OCI-LY7 (cell line): ENCODE data around the gene CDC42. TPM values are rescaled to one million over a fixed set of nuclear protein-coding genes. Genes with fewer than 3 reads are reported as not detected.

Source experiments
- BruUV-seq: library from RNA; stranded (reverse); fragments of 400-500 nt; replicated peaks from 2 replicates; lab custom pipeline; 2021; lab: Mats Ljungman, UMichigan
- CTCF ChIA-PET: fragments of 300-600 bp; sonication (Branson Sonifier 250); formaldehyde crosslinking; loops from one replicate; lab custom pipeline; 2022; ENCODE audit warnings: antibody characterized with exemption; ENCODE audit not compliant: unreplicated experiment; lab: Charles Lee
- POLR2A ChIA-PET: fragments of 300-600 bp; sonication (Branson Sonifier 250); formaldehyde crosslinking; loops from one replicate; lab custom pipeline; 2022; ENCODE audit warnings: antibody characterized with exemption; lab: Charles Lee
- DNase-seq: peaks from one replicate; pipeline ENCODE4 v3.0.0-alpha.2; 2015; ENCODE audit warnings: low spot score
- H2AFZ ChIP-seq: fragments of 200-600 bp; sonication (generic), shearing (Covaris generic); 2 replicates; pipeline ENCODE4 v1.6.1; 2014; ENCODE audit warnings: mild to moderate bottlenecking, antibody characterized with exemption, low read length, moderate library complexity
- H3K27ac ChIP-seq: fragments of 200-600 bp; sonication (generic); 2 replicates; pipeline ENCODE4 v1.5.1; 2014; ENCODE audit warnings: mixed run types, low read depth, mild to moderate bottlenecking, moderate library complexity, low read length, inconsistent platforms; ENCODE audit not compliant: poor library complexity, severe bottlenecking
- H3K36me3 ChIP-seq: fragments of 200-600 bp; sonication (generic); 2 replicates; pipeline ENCODE4 v1.6.1; 2014; ENCODE audit warnings: mild to moderate bottlenecking, antibody characterized with exemption, low read length, moderate library complexity, mixed read lengths; ENCODE audit not compliant: insufficient read depth
- H3K4me1 ChIP-seq: fragments of 200-600 bp; sonication (generic); 2 replicates; pipeline ENCODE4 v1.5.1; 2014; ENCODE audit warnings: mild to moderate bottlenecking, low read length; ENCODE audit not compliant: insufficient read depth, poor library complexity, severe bottlenecking
- H3K4me2 ChIP-seq: fragments of 200-600 bp; sonication (generic); 2 replicates; pipeline ENCODE4 v1.6.1; 2014; ENCODE audit warnings: mild to moderate bottlenecking, low read length
- H3K4me3 ChIP-seq: fragments of 200-600 bp; sonication (generic); 2 replicates; pipeline ENCODE4 v1.5.1; 2014; ENCODE audit warnings: mild to moderate bottlenecking, low read depth, low read length; ENCODE audit not compliant: poor library complexity, severe bottlenecking
- H3K79me2 ChIP-seq: fragments of 200-600 bp; sonication (generic); 2 replicates; pipeline ENCODE4 v1.6.1; 2016; ENCODE audit warnings: low read depth, mild to moderate bottlenecking, low read length, moderate library complexity, mixed read lengths; ENCODE audit not compliant: insufficient read depth
- H3K9me2 ChIP-seq: fragments of 200-600 bp; sonication (generic); 2 replicates; pipeline ENCODE4 v1.6.1; 2016; ENCODE audit warnings: mild to moderate bottlenecking, low read length, mixed read lengths; ENCODE audit not compliant: insufficient read depth
- H3K9me3 ChIP-seq: fragments of 200-600 bp; sonication (generic); 2 replicates; pipeline ENCODE4 v1.6.1; 2014; ENCODE audit warnings: mild to moderate bottlenecking, mixed run types, low read length, mixed read lengths
- H4K20me1 ChIP-seq: fragments of 200-600 bp; sonication (generic); 2 replicates; pipeline ENCODE4 v1.6.1; 2014; ENCODE audit warnings: mild to moderate bottlenecking, antibody characterized with exemption, low read length, moderate library complexity, mixed read lengths; ENCODE audit not compliant: insufficient read depth
- EZH2phosphoT487 ChIP-seq: fragments of 200-600 bp; sonication (generic); IDR thresholded peaks from 2 replicates; pipeline ENCODE4 v1.6.1; 2018; ENCODE audit warnings: low read depth, borderline replicate concordance, mild to moderate bottlenecking, mixed run types, antibody characterized with exemption, low read length, moderate library complexity, mixed read lengths
- intact Hi-C: fragments of 100-400 bp; cut with micrococcal nuclease; formaldehyde crosslinking; loops from one replicate; pipeline ENCODE4 v1.10.0; 2022; ENCODE audit not compliant: unreplicated experiment
- total RNA-seq, 2 experiments: library from RNA; depleted of rRNA in 1 of 2; stranded (reverse); fragments of >200 nt in 1 of 2; shearing (Covaris generic) in 1 of 2; gene quantifications; 2 replicates each; pipeline ENCODE4 v1.2.3, GENCODE V29; 2014 to 2022
- TF ChIP-seq, protein P1 (sequence below): fragments of 200-600 bp; sonication (generic); conservative IDR thresholded peaks from 2 replicates; pipeline ENCODE4 v1.5.1; 2014; ENCODE audit warnings: mild to moderate bottlenecking, antibody characterized with exemption, low read length, moderate library complexity, mixed read lengths

The CDC42 gene
- total RNA-seq, 2 experiments from 2014 or later: 109 to 157 TPM

DNA sequence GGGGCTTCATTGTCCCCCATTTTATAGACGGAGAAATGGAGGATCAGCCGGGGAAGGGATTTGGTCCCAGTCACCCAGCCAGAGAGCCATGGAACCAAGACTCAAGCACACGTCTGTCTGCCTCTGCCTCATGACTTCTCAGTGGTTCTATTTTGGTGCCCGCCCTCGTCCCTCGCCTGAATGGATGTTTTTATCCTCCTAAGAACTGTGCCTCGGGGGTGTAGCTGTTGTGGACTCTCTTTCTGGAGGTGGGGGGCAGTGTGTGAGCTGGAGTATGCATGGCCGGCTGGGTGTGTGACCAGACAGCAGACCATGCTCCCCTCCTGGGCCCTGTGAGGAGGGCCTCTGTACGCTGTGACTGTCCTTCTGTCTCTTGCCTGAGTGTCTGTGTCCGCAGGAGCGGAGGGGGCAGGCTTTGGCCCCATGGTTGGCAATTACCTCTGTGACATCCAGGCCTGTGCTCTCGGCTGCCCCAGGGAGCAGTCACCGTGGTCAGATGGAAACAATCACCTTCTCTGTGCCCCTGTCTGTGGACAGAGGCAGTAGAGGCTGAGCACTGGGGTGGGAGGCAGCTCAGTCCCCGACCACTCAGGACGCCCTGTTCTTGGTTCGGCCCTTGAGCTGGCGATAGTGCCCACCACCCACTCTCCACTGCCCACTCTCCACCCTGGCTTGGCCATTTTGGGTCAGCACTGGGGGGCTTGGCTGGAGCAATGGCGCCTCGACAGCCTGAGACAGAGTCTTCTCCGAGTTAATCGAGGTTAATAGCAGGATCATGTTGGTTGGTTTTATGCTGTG lies 70.0 kb downstream of the CDC42 start:
- Histone ChIP-seq H3K36me3 (peaks cover 9% of the 10 kb centered on the region; the same call in 1 of the 2 replicates), H3K4me3 (no peak overlapping the region), H3K4me2 (no peak overlapping the region), H3K9me2 (no peaks in the 10 kb centered on the region), H3K9me3 (no peaks in the 10 kb centered on the region), H3K27ac (no peak overlapping the region), H2AFZ (no peak overlapping the region), H4K20me1 (no peaks in the 10 kb centered on the region), H3K79me2 (no peaks in the 10 kb centered on the region), H3K4me1 (peaks cover 19% of the 10 kb centered on the region)
- no peak for DNase-seq
- intact Hi-C loops: no loop called here
- no TSS peak for BruUV-seq
- TF ChIP-seq, protein P1, sequence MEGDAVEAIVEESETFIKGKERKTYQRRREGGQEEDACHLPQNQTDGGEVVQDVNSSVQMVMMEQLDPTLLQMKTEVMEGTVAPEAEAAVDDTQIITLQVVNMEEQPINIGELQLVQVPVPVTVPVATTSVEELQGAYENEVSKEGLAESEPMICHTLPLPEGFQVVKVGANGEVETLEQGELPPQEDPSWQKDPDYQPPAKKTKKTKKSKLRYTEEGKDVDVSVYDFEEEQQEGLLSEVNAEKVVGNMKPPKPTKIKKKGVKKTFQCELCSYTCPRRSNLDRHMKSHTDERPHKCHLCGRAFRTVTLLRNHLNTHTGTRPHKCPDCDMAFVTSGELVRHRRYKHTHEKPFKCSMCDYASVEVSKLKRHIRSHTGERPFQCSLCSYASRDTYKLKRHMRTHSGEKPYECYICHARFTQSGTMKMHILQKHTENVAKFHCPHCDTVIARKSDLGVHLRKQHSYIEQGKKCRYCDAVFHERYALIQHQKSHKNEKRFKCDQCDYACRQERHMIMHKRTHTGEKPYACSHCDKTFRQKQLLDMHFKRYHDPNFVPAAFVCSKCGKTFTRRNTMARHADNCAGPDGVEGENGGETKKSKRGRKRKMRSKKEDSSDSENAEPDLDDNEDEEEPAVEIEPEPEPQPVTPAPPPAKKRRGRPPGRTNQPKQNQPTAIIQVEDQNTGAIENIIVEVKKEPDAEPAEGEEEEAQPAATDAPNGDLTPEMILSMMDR: no peak
- no peak for TF ChIP-seq EZH2phosphoT487
- CTCF ChIA-PET: no interaction called here
- POLR2A ChIA-PET: interaction anchor here (1.1 kb wide), 1 partner anchor 11 kb away, joined by 3 read pairs; no protein-coding TSS in a partner anchor

DNA sequence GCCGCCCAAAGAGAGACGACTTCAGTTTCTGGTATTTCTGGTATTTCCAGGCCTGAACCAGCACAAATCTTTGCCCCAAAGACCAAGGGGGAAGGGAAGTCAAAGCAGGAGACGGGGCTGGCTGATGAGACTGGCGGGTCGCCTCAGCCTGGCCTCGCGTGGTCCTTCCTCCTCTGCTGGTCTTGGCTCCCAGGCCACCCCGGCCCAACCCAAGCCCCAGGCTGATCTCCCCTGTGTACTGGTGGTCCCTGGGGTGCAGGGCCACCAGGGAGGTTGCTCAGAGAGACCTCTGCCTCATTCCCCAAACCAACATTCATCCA lies 70.5 kb downstream of the CDC42 start:
- H3K36me3 ChIP-seq: peaks cover 6% of the 10 kb centered on the region; the same call in 1 of the 2 replicates
- peaks cover 13% of the 10 kb centered on the region for H3K4me1 ChIP-seq
- ChIA-PET CTCF (no interaction called here), POLR2A (no interaction called here)
- no peak for DNase-seq
- intact Hi-C loops: no loop called here
- BruUV-seq: no TSS peak
- H3K79me2 ChIP-seq: no peaks in the 10 kb centered on the region
- H2AFZ ChIP-seq: no peak overlapping the region
- no peaks in the 10 kb centered on the region for H3K9me3 ChIP-seq
- no peak for TF ChIP-seq EZH2phosphoT487
- TF ChIP-seq, protein P1: no peak
- H3K4me2 ChIP-seq: no peak overlapping the region
- H4K20me1 ChIP-seq: no peaks in the 10 kb centered on the region
- H3K9me2 ChIP-seq: no peaks in the 10 kb centered on the region
- no peak overlapping the region for H3K4me3 ChIP-seq
- H3K27ac ChIP-seq: no peak overlapping the region

DNA sequence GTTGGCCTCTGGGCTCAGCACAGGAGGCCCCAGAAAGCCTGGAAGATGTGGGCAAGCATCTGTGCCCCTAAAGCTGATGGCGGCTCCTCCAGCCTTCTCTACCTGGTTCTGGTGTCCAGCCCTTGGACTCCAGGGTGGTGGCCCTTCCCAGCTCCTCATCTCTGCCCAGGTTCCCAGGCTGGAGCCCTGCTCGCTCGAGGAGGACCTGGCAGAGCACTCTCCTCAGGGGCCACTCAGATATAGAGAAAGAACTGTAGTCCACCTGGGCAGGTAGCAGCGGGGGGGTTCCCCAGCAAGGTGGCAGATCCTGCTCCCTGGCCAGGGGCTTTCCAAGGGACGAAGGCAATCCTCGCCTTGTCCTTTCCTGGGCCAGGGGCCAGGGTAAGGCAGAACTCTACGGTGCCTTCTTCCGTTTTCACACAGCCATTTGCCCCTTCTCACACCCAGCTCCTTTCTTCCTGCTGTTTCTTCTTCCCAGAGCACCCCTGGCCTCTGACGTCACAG lies 71.4 kb downstream of the CDC42 start:
- no peak overlapping the region for H2AFZ ChIP-seq
- ChIA-PET CTCF (no interaction called here), POLR2A (no interaction called here)
- BruUV-seq: no TSS peak
- H3K4me3 ChIP-seq: no peak overlapping the region
- no peak overlapping the region for H3K4me2 ChIP-seq
- no peak overlapping the region for H3K27ac ChIP-seq
- no peaks in the 10 kb centered on the region for H3K36me3 ChIP-seq
- no peaks in the 10 kb centered on the region for H3K79me2 ChIP-seq
- intact Hi-C loops: no loop called here
- no peak for TF ChIP-seq EZH2phosphoT487
- TF ChIP-seq, protein P1: no peak
- DNase-seq: no peak
- H4K20me1 ChIP-seq: no peaks in the 10 kb centered on the region
- H3K9me2 ChIP-seq: no peaks in the 10 kb centered on the region
- H3K9me3 ChIP-seq: no peaks in the 10 kb centered on the region
- peaks cover 4% of the 10 kb centered on the region for H3K4me1 ChIP-seq
